ENCODE data around the gene OLR1.

DNA sequence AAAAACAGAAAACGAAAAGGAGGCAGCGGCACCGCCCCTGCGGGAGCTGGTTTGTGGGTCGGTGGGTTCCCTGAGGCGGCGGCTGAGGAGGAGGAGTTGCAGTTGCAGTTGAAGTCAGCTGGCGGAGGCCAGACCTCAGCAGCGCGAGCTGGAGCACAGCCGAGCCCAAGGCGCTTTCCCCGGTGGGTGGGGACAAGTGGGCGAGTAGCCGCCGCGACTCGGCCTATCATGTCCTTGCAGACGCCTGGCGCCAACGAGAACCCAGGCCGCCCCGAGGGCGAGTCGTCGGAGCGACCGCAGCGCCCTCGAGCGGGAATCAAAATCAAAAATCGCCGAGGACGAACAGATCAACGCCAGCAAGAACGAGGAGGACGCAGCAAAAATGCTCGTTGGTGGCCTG lies 60.5 kb downstream of the OLR1 start:
- TF ChIP-seq, protein P1, sequence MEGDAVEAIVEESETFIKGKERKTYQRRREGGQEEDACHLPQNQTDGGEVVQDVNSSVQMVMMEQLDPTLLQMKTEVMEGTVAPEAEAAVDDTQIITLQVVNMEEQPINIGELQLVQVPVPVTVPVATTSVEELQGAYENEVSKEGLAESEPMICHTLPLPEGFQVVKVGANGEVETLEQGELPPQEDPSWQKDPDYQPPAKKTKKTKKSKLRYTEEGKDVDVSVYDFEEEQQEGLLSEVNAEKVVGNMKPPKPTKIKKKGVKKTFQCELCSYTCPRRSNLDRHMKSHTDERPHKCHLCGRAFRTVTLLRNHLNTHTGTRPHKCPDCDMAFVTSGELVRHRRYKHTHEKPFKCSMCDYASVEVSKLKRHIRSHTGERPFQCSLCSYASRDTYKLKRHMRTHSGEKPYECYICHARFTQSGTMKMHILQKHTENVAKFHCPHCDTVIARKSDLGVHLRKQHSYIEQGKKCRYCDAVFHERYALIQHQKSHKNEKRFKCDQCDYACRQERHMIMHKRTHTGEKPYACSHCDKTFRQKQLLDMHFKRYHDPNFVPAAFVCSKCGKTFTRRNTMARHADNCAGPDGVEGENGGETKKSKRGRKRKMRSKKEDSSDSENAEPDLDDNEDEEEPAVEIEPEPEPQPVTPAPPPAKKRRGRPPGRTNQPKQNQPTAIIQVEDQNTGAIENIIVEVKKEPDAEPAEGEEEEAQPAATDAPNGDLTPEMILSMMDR (IDR thresholded peaks at IDR 0.05) = no peak
- no peak for TF ChIP-seq POLR2A (IDR thresholded peaks at IDR 0.05)
